H1 (cell line): ENCODE results near the gene DNAH1. TPM values are rescaled to one million over a fixed set of nuclear protein-coding genes. Genes with fewer than 3 reads are reported as not detected.

ENCODE experiments used
- CTCF ChIA-PET: fragments of 300-600 bp; sonication (Branson Sonifier 250); formaldehyde crosslinking; loops from one replicate; lab custom pipeline; 2021; ENCODE audit not compliant: partially characterized antibody; lab: Charles Lee
- POLR2A ChIA-PET: fragments of 300-600 bp; sonication (Branson Sonifier 250); formaldehyde crosslinking; loops from one replicate; lab custom pipeline; 2021; ENCODE audit warnings: inconsistent platforms; ENCODE audit not compliant: partially characterized antibody; lab: Charles Lee
- DNase-seq, 2 experiments: peaks; one replicate each; pipeline versions ENCODE4 v3.0.0 to v3.0.0-alpha.2; 2010 to 2022; ENCODE audit warnings: low spot score in 2 of 2, low read depth in 1 of 2, mixed read lengths in 1 of 2
- FAIRE-seq: peaks from 2 replicates; lab custom pipeline; 2011; peaks lifted over from hg19 to GRCh38; lab: Jason Lieb, UNC
- H2AFZ ChIP-seq: 2 replicates; pipeline ENCODE4 v1.8.1; 2012; ENCODE audit warnings: low read length, inconsistent platforms
- H2AK5ac ChIP-seq: 2 replicates; pipeline ENCODE4 v1.6.1; 2013; ENCODE audit warnings: low read depth, low read length
- H2BK120ac ChIP-seq: replicated peaks from 2 replicates; pipeline ENCODE3; 2013; ENCODE audit warnings: low read depth, low read length, inconsistent platforms
- H2BK12ac ChIP-seq: 2 replicates; pipeline ENCODE4 v1.6.1; 2013; ENCODE audit warnings: low read depth, low read length
- H2BK15ac ChIP-seq: 2 replicates; pipeline ENCODE4 v1.6.1; 2013; ENCODE audit warnings: low read length
- H2BK20ac ChIP-seq: 2 replicates; pipeline ENCODE4 v1.6.1; 2013; ENCODE audit warnings: low read length
- H2BK5ac ChIP-seq: 2 replicates; pipeline ENCODE4 v1.6.1; 2013; ENCODE audit warnings: low read depth, low read length
- H3K14ac ChIP-seq: 2 replicates; pipeline ENCODE4 v1.6.1; 2013; ENCODE audit warnings: inconsistent platforms; ENCODE audit not compliant: insufficient read length
- H3K18ac ChIP-seq: 2 replicates; pipeline ENCODE4 v1.6.1; 2013; ENCODE audit warnings: low read length; ENCODE audit errors: extremely low read depth
- H3K23ac ChIP-seq: 2 replicates; pipeline ENCODE4 v1.6.1; 2013; ENCODE audit warnings: inconsistent platforms; ENCODE audit not compliant: insufficient read length
- H3K23me2 ChIP-seq: 2 replicates; pipeline ENCODE4 v1.6.1; 2013; ENCODE audit warnings: low read depth, low read length
- H3K27ac ChIP-seq: 2 replicates; pipeline ENCODE4 v1.6.1; 2011; ENCODE audit warnings: low read depth, low read length, inconsistent platforms
- H3K27me3 ChIP-seq, 4 experiments: replicated peaks in 1 of 4; 1 replicate in 1 of 4; 2 replicates in 3 of 4; pipeline versions ENCODE4 v1.6.1 to v1.8.1; 2011 to 2013; ENCODE audit warnings: low read length in 3 of 4, mild to moderate bottlenecking in 3 of 4, inconsistent platforms in 2 of 4, mixed read lengths in 2 of 4, moderate library complexity in 1 of 4; ENCODE audit not compliant: control insufficient read depth in 3 of 4, insufficient read depth in 3 of 4; ENCODE audit errors: extremely low read depth in 1 of 4
- H3K36me3 ChIP-seq, 4 experiments: 2 replicates each; pipeline versions ENCODE4 v1.6.1 to v1.8.1; 2011 to 2013; ENCODE audit warnings: mild to moderate bottlenecking in 4 of 4, low read length in 3 of 4, moderate library complexity in 2 of 4, control low read depth in 1 of 4, inconsistent platforms in 1 of 4; ENCODE audit not compliant: insufficient read depth in 4 of 4, control insufficient read depth in 2 of 4
- H3K4ac ChIP-seq: replicated peaks from 2 replicates; pipeline ENCODE3; 2013; ENCODE audit warnings: low read length, low read depth, mixed read lengths, inconsistent platforms; ENCODE audit not compliant: insufficient read length
- H3K4me1 ChIP-seq, 4 experiments: replicated peaks in 1 of 4; 1 replicate in 1 of 4; 2 replicates in 3 of 4; pipeline versions ENCODE4 v1.6.1 to v1.8.1; 2011 to 2013; ENCODE audit warnings: low read length in 3 of 4, inconsistent platforms in 2 of 4, mixed read lengths in 1 of 4; ENCODE audit not compliant: insufficient read depth in 4 of 4, control insufficient read depth in 3 of 4
- H3K4me2 ChIP-seq, 2 experiments: 2 replicates each; pipeline versions ENCODE4 v1.6.1 to v1.8.1; 2011 to 2013; ENCODE audit warnings: low read depth in 2 of 2, low read length in 2 of 2, control low read depth in 1 of 2, inconsistent platforms in 1 of 2, mild to moderate bottlenecking in 1 of 2; ENCODE audit not compliant: insufficient read depth in 1 of 2
- H3K4me3 ChIP-seq, 4 experiments: fragments of 200-600, 300-600 bp in 1 of 4; sonication (generic), shearing (Covaris generic), sonication (Bioruptor Twin) in 1 of 4; 2 replicates each; pipeline versions ENCODE4 v1.5.1 to v1.8.1; 2011 to 2016; ENCODE audit warnings: low read length in 4 of 4, low read depth in 3 of 4, control low read depth in 2 of 4, inconsistent platforms in 2 of 4, mild to moderate bottlenecking in 2 of 4, mixed read lengths in 1 of 4, moderate library complexity in 1 of 4; ENCODE audit not compliant: insufficient read depth in 2 of 4; ENCODE audit errors: extremely low read depth in 1 of 4
- H3K56ac ChIP-seq: replicated peaks from 2 replicates; pipeline ENCODE3; 2013; ENCODE audit warnings: low read depth, mild to moderate bottlenecking, mixed read lengths, low read length, inconsistent platforms; ENCODE audit not compliant: insufficient read length
- H3K79me1 ChIP-seq: 2 replicates; pipeline ENCODE4 v1.6.1; 2013; ENCODE audit warnings: low read depth, low read length, control low read depth
- H3K79me2 ChIP-seq, 2 experiments: 2 replicates each; pipeline versions ENCODE4 v1.6.1 to v1.8.1; 2012 to 2013; ENCODE audit warnings: low read length in 2 of 2, mild to moderate bottlenecking in 2 of 2, inconsistent platforms in 1 of 2; ENCODE audit not compliant: insufficient read depth in 2 of 2, control insufficient read depth in 1 of 2
- H3K9ac ChIP-seq, 4 experiments: replicated peaks in 1 of 4; 1 replicate in 1 of 4; 2 replicates in 3 of 4; pipeline versions ENCODE4 v1.6.1 to v1.8.1; 2011 to 2013; ENCODE audit warnings: low read depth in 3 of 4, low read length in 3 of 4, control low read depth in 2 of 4, mild to moderate bottlenecking in 2 of 4, moderate library complexity in 2 of 4, inconsistent platforms in 1 of 4; ENCODE audit errors: extremely low read depth in 1 of 4
- H3K9me3 ChIP-seq, 2 experiments: 2 replicates each; pipeline versions ENCODE4 v1.6.1 to v1.8.1; 2012 to 2013; ENCODE audit warnings: mild to moderate bottlenecking in 2 of 2, moderate library complexity in 2 of 2, control low read depth in 1 of 2, inconsistent platforms in 1 of 2, low read depth in 1 of 2, low read length in 1 of 2, mixed read lengths in 1 of 2; ENCODE audit not compliant: insufficient read depth in 2 of 2
- H4K20me1 ChIP-seq, 2 experiments: replicated peaks in 1 of 2; 2 replicates each; pipeline versions ENCODE3 to v1.8.1; 2011 to 2013; ENCODE audit warnings: inconsistent platforms in 2 of 2, low read length in 2 of 2, mild to moderate bottlenecking in 1 of 2; ENCODE audit not compliant: insufficient read depth in 2 of 2, control insufficient read depth in 1 of 2
- H4K5ac ChIP-seq: 2 replicates; pipeline ENCODE4 v1.6.1; 2013; ENCODE audit warnings: low read length, low read depth, mixed read lengths, inconsistent platforms; ENCODE audit not compliant: insufficient read length
- H4K8ac ChIP-seq: 2 replicates; pipeline ENCODE4 v1.8.0; 2013; ENCODE audit warnings: mild to moderate bottlenecking, moderate library complexity, low read length, inconsistent platforms; ENCODE audit not compliant: insufficient read depth; ENCODE audit errors: extremely low read depth
- H4K91ac ChIP-seq: replicated peaks from 2 replicates; pipeline ENCODE3; 2013; ENCODE audit warnings: low read length, mixed read lengths, inconsistent platforms; ENCODE audit not compliant: insufficient read length
- ASH2L ChIP-seq: fragments of 200-600, 300-600 bp; sonication (generic); IDR thresholded peaks from one replicate; pipeline ENCODE4 v1.7.1; 2017; ENCODE audit warnings: low read length
- BACH1 ChIP-seq: IDR thresholded peaks from 2 replicates; pipeline ENCODE4 v1.6.1; 2012; ENCODE audit warnings: low read length, improper control_type of control experiment
- BRCA1 ChIP-seq: IDR thresholded peaks from 2 replicates; pipeline ENCODE4 v1.6.1; 2012; ENCODE audit warnings: low read depth, low read length, improper control_type of control experiment
- FOSL1 ChIP-seq: IDR thresholded peaks from 2 replicates; pipeline ENCODE4 v1.6.1; 2011; ENCODE audit warnings: mild to moderate bottlenecking, low read depth, low read length, moderate library complexity; ENCODE audit not compliant: insufficient read depth
- GABPA ChIP-seq: IDR thresholded peaks from 2 replicates; pipeline ENCODE4 v1.6.1; 2011; ENCODE audit warnings: mild to moderate bottlenecking, low read length, moderate library complexity, borderline replicate concordance; ENCODE audit not compliant: insufficient read depth
- HDAC2 ChIP-seq, 2 experiments: fragments of 300-600 bp in 1 of 2; sonication (generic) in 1 of 2; IDR thresholded peaks; 2 replicates each; pipeline ENCODE4 v1.6.1; 2011 to 2012; ENCODE audit warnings: low read depth in 2 of 2, low read length in 2 of 2, mild to moderate bottlenecking in 2 of 2, moderate library complexity in 2 of 2, borderline replicate concordance in 1 of 2, inconsistent platforms in 1 of 2
- HDAC6 ChIP-seq: IDR thresholded peaks from one replicate; pipeline ENCODE4 v1.7.1; 2012; ENCODE audit warnings: low read depth, mild to moderate bottlenecking, inconsistent platforms, low read length, moderate library complexity
- MAFK ChIP-seq: IDR thresholded peaks from 2 replicates; pipeline ENCODE4 v1.6.1; 2012; ENCODE audit warnings: low read depth, mild to moderate bottlenecking, improper control_type of control experiment, low read length
- POLR2A ChIP-seq, 2 experiments: IDR thresholded peaks; 1 replicate in 1 of 2; 2 replicates in 1 of 2; pipeline ENCODE4 v1.6.1; 2011; ENCODE audit warnings: low read depth in 2 of 2, low read length in 2 of 2, mild to moderate bottlenecking in 2 of 2; ENCODE audit errors: control extremely low read depth in 1 of 2
- POU5F1 ChIP-seq: IDR thresholded peaks from 2 replicates; pipeline ENCODE4 v1.6.1; 2011; ENCODE audit warnings: low read depth, mild to moderate bottlenecking, low read length, moderate library complexity
- RNF2 ChIP-seq: fragments of 200-900, 300-1000 bp; sonication (generic); IDR thresholded peaks from 2 replicates; pipeline ENCODE4 v1.7.1; 2016; ENCODE audit warnings: borderline replicate concordance, low read depth, mild to moderate bottlenecking, antibody characterized with exemption, low read length; ENCODE audit not compliant: poor library complexity, severe bottlenecking; ENCODE audit errors: missing control alignments
- SIRT6 ChIP-seq: IDR thresholded peaks from one replicate; pipeline ENCODE4 v1.7.1; 2012; ENCODE audit warnings: low read length, inconsistent platforms
- SP1 ChIP-seq: IDR thresholded peaks from 2 replicates; pipeline ENCODE4 v1.6.1; 2011; ENCODE audit warnings: low read depth, low read length
- SP4 ChIP-seq: IDR thresholded peaks from 2 replicates; pipeline ENCODE4 v1.6.1; 2012; ENCODE audit warnings: low read length, inconsistent platforms
- SUZ12 ChIP-seq: fragments of 200-600 bp; sonication (generic); IDR thresholded peaks from 2 replicates; pipeline ENCODE4 v1.6.1; 2012; ENCODE audit warnings: mild to moderate bottlenecking, inconsistent platforms, low read length, moderate library complexity, mixed read lengths
- TCF12 ChIP-seq: IDR thresholded peaks from 2 replicates; pipeline ENCODE4 v1.6.1; 2011; ENCODE audit warnings: low read depth, mild to moderate bottlenecking, low read length
- WGBS, 2 experiments: shearing (Covaris generic) in 1 of 2; methylation state at CpG; one replicate each; pipeline versions ENCODE4 v1.1.6 to v1.1.7; 2013 to 2015; ENCODE audit warnings: low lambda C conversion rate in 2 of 2, mixed read lengths in 2 of 2, inconsistent platforms in 1 of 2, low coverage in 1 of 2, missing lambda C conversion rate in 1 of 2; ENCODE audit not compliant: insufficient replicate concordance in 2 of 2, insufficient coverage in 1 of 2, insufficient read length in 1 of 2; ENCODE audit errors: extremely low coverage in 1 of 2, missing lambda C conversion rate in 1 of 2; 5-methylcytosine and 5-hydroxymethylcytosine counted together
- polyA plus RNA-seq, 7 experiments: library from polyadenylated mRNA; depleted of rRNA in 3 of 7; stranded (reverse) in 5 of 7; unstranded in 2 of 7; fragments of >200 nt in 5 of 7; fragments of 200-250 nt in 2 of 7; gene quantifications; 1 replicate in 5 of 7; 2 replicates in 1 of 7; 4 replicates in 1 of 7; pipeline versions ENCODE4 v1.2.1 to v1.2.3, GENCODE V29; 2011 to 2013; ENCODE audit warnings: missing spikeins in 2 of 7, mixed read lengths in 2 of 7
- total RNA-seq: library from RNA; stranded (reverse); fragmentation: NEBNext Ultra II Directional; extraction: Animal tissue kit (Norgen Biotek cat#: 25700); gene quantifications from 2 replicates; pipeline ENCODE4 v1.2.1, GENCODE V29; 2021

DNAH1 gene
- total and polyA plus RNA-seq, 2 of the 8 experiments (the other 6 are each of a cell fraction or from before 2014, with no cell fraction given), result 1.0 to 1.5 TPM

DNA sequence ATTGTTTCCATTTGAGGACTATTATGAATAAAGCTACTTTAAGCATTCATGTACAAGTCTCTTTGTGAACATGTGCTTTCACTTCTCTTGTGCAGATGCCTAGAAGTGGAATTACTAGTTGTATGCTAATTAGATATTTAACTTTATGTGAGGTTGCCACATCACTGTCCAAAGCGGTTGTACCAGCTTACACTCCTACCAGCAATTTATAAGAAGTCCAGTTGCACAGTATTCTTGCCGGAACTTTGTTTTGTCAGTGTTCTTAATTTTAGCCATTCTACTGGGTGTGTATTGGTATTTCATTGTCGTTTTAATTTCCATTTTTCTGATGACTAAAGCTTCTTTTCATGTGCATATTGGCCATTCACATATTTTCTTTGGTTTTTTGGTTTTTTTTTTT, 99.7 kb downstream of the DNAH1 start:
- ChIA-PET CTCF (interaction anchor here (1.1 to 2.6 kb wide), 2 partner anchors 12 to 31 kb away, joined by 5 to 6 read pairs; no protein-coding TSS in a partner anchor), POLR2A (no interaction called here)
- Histone ChIP-seq H3K18ac (no peak overlapping the region), H3K9ac (no peak overlapping the region), H2BK20ac (no peak overlapping the region), H2BK15ac (no peak overlapping the region), H3K4me1 (peaks cover 0 to 6% (median 4%) of the 10 kb centered on the region in 4 experiments; a peak in 5 of 7 replicates), H3K9me3 (no peaks in the 10 kb centered on the region), H4K20me1 (peaks cover 0 to 4% of the 10 kb centered on the region in 2 experiments), H3K4me2 (no peak overlapping the region), H4K8ac (no peak overlapping the region), H3K14ac (no peak overlapping the region), H3K36me3 (no peaks in the 10 kb centered on the region), H2AK5ac (no peak overlapping the region), H2BK120ac (no peak overlapping the region), H3K4me3 (no peak overlapping the region), H3K79me2 (no peaks in the 10 kb centered on the region), H2AFZ (no peak overlapping the region), H3K23ac (no peak overlapping the region), H3K79me1 (no peaks in the 10 kb centered on the region), H3K4ac (no peak overlapping the region), H4K5ac (no peak overlapping the region), H2BK12ac (no peak overlapping the region), H4K91ac (no peak overlapping the region), H3K27me3 (no peaks in the 10 kb centered on the region), H3K56ac (no peak overlapping the region), H2BK5ac (no peak overlapping the region), H3K23me2 (peaks cover 7% of the 10 kb centered on the region), H3K27ac (no peak overlapping the region)
- WGBS, 2 experiments, result 92% methylated on average over 3 of the region's 3 CpGs; no CpG with 5 or more reads in 1 of the 2 experiments
- no peak for TF ChIP-seq SP1
- TF ChIP-seq FOSL1, result no peak
- TF ChIP-seq POLR2A (IDR thresholded peaks at IDR 0.05; ENCODE audit: control extremely low read depth in 1 of 2, low read depth in 2 of 2, low read length in 2 of 2), result no peak
- TF ChIP-seq TCF12, result no peak
- TF ChIP-seq ASH2L, result no peak
- no peak for TF ChIP-seq POU5F1
- no peak for TF ChIP-seq SIRT6
- TF ChIP-seq BACH1, result no peak
- no peak for TF ChIP-seq MAFK
- no peak for TF ChIP-seq SP4
- TF ChIP-seq HDAC6, result no peak
- TF ChIP-seq BRCA1, result no peak
- no peak for TF ChIP-seq GABPA
- TF ChIP-seq RNF2, result no peak
- no peak for TF ChIP-seq SUZ12
- TF ChIP-seq HDAC2 (IDR thresholded peaks at IDR 0.05; ENCODE audit: borderline replicate concordance in 1 of 2, low read depth in 2 of 2, low read length in 2 of 2), result no peak
- FAIRE-seq, result no peak
- DNase-seq, result no peak
